Esophagus muscularis mucosa (tissue), 2 donors: ENCODE results near the gene CACNA1S.

Experiments used
- POLR2A ChIP-seq: fragments of 450-650 bp; IDR thresholded peaks from one replicate; pipeline ENCODE4 v1.6.1; 2017; ENCODE audit warnings: antibody characterized with exemption, moderate library complexity, mild to moderate bottlenecking, low read depth
- POLR2AphosphoS5 ChIP-seq, 2 donors: sonication (generic); formaldehyde crosslinking; IDR thresholded peaks; one replicate each; pipeline ENCODE4 v1.6.1; 2017; ENCODE audit warnings: antibody characterized with exemption in 2 of 2

DNA sequence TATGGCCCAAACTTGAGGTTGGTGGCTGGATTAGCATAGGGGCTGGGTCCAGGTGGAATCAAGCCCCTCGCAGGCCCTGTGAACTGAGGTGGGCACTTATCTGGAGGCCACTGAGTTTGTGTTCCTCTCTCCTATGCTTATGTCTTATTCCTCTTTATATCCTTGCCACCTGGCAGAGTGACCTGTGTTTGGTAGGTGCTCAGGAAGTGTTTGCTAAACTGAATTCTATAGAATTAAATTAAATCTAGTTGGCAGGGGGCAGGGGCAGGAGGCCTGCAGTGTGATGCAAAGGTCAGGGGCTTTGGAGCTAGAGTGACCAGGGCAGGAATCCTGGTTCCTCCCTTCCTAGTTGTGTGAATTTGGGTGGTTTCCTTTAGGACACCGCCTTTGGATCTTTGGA lies 43.1 kb upstream of the CACNA1S start:
- TF ChIP-seq POLR2A (no peak), POLR2AphosphoS5 (IDR thresholded peaks at IDR 0.05) (no peak)
